HG02840 (cell line): Measurements from ENCODE around the gene PDE9A.
"Not testable (repeated sequence)": the region's sequence is repeated elsewhere in the genome, so short reads cannot be mapped to it uniquely, and the experiment has no call there.

ENCODE experiments used
- ATAC-seq: cut with Tn5 transposase; IDR thresholded peaks from one replicate; pipeline ENCODE4 v1.9.1; 2021; ENCODE audit warnings: mild to moderate bottlenecking, moderate library complexity, moderate number of reproducible peaks; ENCODE audit not compliant: unreplicated experiment, low FRiP score

PDE9A gene

GRCh38 chr21:42704861-42705260 lies 51.4 kb downstream of the PDE9A start:
- ATAC-seq = no peak

GRCh38 chr21:42705346-42705745 lies 51.9 kb downstream of the PDE9A start:
- ATAC-seq = no peak

GRCh38 chr21:42705746-42706374 lies 52.4 kb downstream of the PDE9A start:
- ATAC-seq = no peak

- no peak for ATAC-seq
Observed at GRCh38 chr21:42706765-42707164, 53.3 kb downstream of the PDE9A start.

- ATAC-seq = no peak
Observed at GRCh38 chr21:42707207-42707830, 53.9 kb downstream of the PDE9A start.

- ATAC-seq = no peak
Observed at GRCh38 chr21:42708107-42708506, 54.7 kb downstream of the PDE9A start.

GRCh38 chr21:42708916-42709315 lies 55.5 kb downstream of the PDE9A start:
- ATAC-seq = not testable (repeated sequence)

- ATAC-seq = no peak
Observed at GRCh38 chr21:42711667-42712066, 58.2 kb downstream of the PDE9A start.

- ATAC-seq = not testable (repeated sequence)
Observed at GRCh38 chr21:42715427-42715826, 62.0 kb downstream of the PDE9A start.

GRCh38 chr21:42716074-42716473 lies 62.7 kb downstream of the PDE9A start:
- ATAC-seq = no peak

- ATAC-seq = not testable (repeated sequence)
Observed at GRCh38 chr21:42720484-42720883, 67.1 kb downstream of the PDE9A start.

GRCh38 chr21:42721341-42721824 lies 68.0 kb downstream of the PDE9A start:
- ATAC-seq = no peak

GRCh38 chr21:42722153-42722552 lies 68.7 kb downstream of the PDE9A start:
- ATAC-seq = no peak

- no peak for ATAC-seq
Observed at GRCh38 chr21:42722808-42723473, 69.5 kb downstream of the PDE9A start.

GRCh38 chr21:42724226-42724920 lies 71.0 kb downstream of the PDE9A start:
- no peak for ATAC-seq

GRCh38 chr21:42725416-42725930 lies 72.1 kb downstream of the PDE9A start:
- ATAC-seq = no peak

GRCh38 chr21:42731264-42732032 lies 78.0 kb downstream of the PDE9A start:
- ATAC-seq = no peak

GRCh38 chr21:42732033-42732410 lies 78.6 kb downstream of the PDE9A start:
- no peak for ATAC-seq

- no peak for ATAC-seq
Observed at GRCh38 chr21:42733037-42733627, 79.7 kb downstream of the PDE9A start.

GRCh38 chr21:42733874-42734273 lies 80.5 kb downstream of the PDE9A start:
- ATAC-seq = no peak
